Peyer's patch (tissue), 4 donors: ENCODE measurements around the gene BMPR2.

Experiments
- POLR2A ChIP-seq, 2 donors: fragments of 450-650 bp; IDR thresholded peaks; one replicate each; pipeline ENCODE4 v1.5.1; 2017; ENCODE audit warnings: antibody characterized with exemption in 2 of 2, mild to moderate bottlenecking in 2 of 2, moderate library complexity in 2 of 2
- TF ChIP-seq, protein P1 (sequence below), 6 experiments: fragments of 450-650 bp in 4 of 6; fragments of 200-600 bp in 2 of 6; sonication (generic) in 1 of 6; IDR thresholded peaks; one replicate each; pipeline ENCODE4 v1.5.1; 2017 to 2019; ENCODE audit warnings: antibody characterized with exemption in 6 of 6, mild to moderate bottlenecking in 3 of 6, moderate library complexity in 1 of 6

DNA sequence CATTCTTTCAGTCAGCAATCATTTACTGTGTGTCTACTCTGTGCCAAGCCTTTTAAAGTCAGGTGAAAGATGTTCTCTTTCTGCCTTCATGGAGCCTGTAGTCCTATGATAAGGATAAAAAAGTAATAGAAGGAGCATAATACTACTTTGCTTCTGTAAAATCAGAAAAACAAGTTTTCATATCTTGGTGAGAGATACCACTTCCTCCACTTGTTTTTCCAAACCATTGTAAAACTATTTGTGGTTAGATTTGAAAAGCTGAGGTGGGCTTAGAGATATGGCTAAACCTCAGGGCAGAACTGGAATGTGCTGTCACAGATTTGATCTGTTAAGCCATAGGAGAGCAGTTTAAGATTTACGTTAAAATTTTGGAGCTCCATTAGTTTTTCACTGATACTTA, 153.9 kb downstream of the BMPR2 start:
- TF ChIP-seq, protein P1, sequence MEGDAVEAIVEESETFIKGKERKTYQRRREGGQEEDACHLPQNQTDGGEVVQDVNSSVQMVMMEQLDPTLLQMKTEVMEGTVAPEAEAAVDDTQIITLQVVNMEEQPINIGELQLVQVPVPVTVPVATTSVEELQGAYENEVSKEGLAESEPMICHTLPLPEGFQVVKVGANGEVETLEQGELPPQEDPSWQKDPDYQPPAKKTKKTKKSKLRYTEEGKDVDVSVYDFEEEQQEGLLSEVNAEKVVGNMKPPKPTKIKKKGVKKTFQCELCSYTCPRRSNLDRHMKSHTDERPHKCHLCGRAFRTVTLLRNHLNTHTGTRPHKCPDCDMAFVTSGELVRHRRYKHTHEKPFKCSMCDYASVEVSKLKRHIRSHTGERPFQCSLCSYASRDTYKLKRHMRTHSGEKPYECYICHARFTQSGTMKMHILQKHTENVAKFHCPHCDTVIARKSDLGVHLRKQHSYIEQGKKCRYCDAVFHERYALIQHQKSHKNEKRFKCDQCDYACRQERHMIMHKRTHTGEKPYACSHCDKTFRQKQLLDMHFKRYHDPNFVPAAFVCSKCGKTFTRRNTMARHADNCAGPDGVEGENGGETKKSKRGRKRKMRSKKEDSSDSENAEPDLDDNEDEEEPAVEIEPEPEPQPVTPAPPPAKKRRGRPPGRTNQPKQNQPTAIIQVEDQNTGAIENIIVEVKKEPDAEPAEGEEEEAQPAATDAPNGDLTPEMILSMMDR (IDR thresholded peaks at IDR 0.05) = no peak
- TF ChIP-seq POLR2A (IDR thresholded peaks at IDR 0.05) = no peak
